Smooth muscle cell (in vitro differentiated cells): ENCODE data around the gene KCNJ1. TPM values are rescaled to one million over a fixed set of nuclear protein-coding genes. Genes with fewer than 3 reads are reported as not detected.

ENCODE experiments used
- DNase-seq: peaks from one replicate; lab custom pipeline; 2025; ENCODE audit not compliant: unreplicated experiment; lab: John Stamatoyannopoulos, UW
- H2AFZ ChIP-seq: fragments of 200-600 bp; sonication (generic); 2 replicates; pipeline ENCODE4 v1.6.0; 2016; ENCODE audit warnings: antibody characterized with exemption, low read depth, mild to moderate bottlenecking
- H3F3A ChIP-seq: fragments of 200-600 bp; sonication (generic); 2 replicates; pipeline ENCODE4 v1.6.0; 2017; ENCODE audit warnings: antibody characterized with exemption, low read depth
- H3K27ac ChIP-seq: fragments of 200-600 bp; sonication (generic); 2 replicates; pipeline ENCODE4 v1.5.1; 2016; ENCODE audit warnings: low read depth, mild to moderate bottlenecking
- H3K27me3 ChIP-seq: fragments of 200-600 bp; sonication (generic); 2 replicates; pipeline ENCODE4 v1.6.1; 2016; ENCODE audit warnings: low read depth, mild to moderate bottlenecking
- H3K36me3 ChIP-seq: fragments of 200-600 bp; sonication (generic); 2 replicates; pipeline ENCODE4 v1.5.1; 2016; ENCODE audit warnings: low read depth
- H3K4me1 ChIP-seq: fragments of 200-600 bp; sonication (generic); 2 replicates; pipeline ENCODE4 v1.5.1; 2016; ENCODE audit warnings: low read depth
- H3K4me2 ChIP-seq: fragments of 200-600 bp; sonication (generic); 2 replicates; pipeline ENCODE4 v1.6.0; 2016; ENCODE audit warnings: mild to moderate bottlenecking
- H3K4me3 ChIP-seq: fragments of 200-600 bp; sonication (generic); 2 replicates; pipeline ENCODE4 v1.5.1; 2016; ENCODE audit warnings: mild to moderate bottlenecking
- H3K79me2 ChIP-seq: fragments of 200-600 bp; sonication (generic); 2 replicates; pipeline ENCODE4 v1.6.0; 2016; ENCODE audit warnings: low read depth, mild to moderate bottlenecking
- H3K9ac ChIP-seq: fragments of 200-600 bp; sonication (generic); 2 replicates; pipeline ENCODE4 v1.6.0; 2016; ENCODE audit warnings: low read depth
- H3K9me3 ChIP-seq: fragments of 200-600 bp; sonication (generic); replicated peaks from 2 replicates; pipeline ENCODE4 v1.5.1; 2016; ENCODE audit warnings: low read depth
- H4K20me1 ChIP-seq: fragments of 200-600 bp; sonication (generic); 2 replicates; pipeline ENCODE4 v1.6.0; 2016; ENCODE audit warnings: low read depth
- WGBS: methylation state at CpG from one replicate; pipeline ENCODE4 v1.1.7; 2016; ENCODE audit warnings: low lambda C conversion rate; 5-methylcytosine and 5-hydroxymethylcytosine counted together
- polyA plus RNA-seq: library from polyadenylated mRNA; unstranded; fragments of >200 nt; fragmentation: Nextera tagmentation; extraction: Ambion mirVana; gene quantifications from 2 replicates; pipeline ENCODE4 v1.2.1, GENCODE V29; 2016
- total RNA-seq: library from RNA; depleted of rRNA; stranded (reverse); fragments of >200 nt; gene quantifications from 2 replicates; pipeline ENCODE4 v1.2.3, GENCODE V29; 2014
- TF ChIP-seq, protein P1 (sequence below): fragments of 200-600 bp; sonication (generic); IDR thresholded peaks from 2 replicates; pipeline ENCODE4 v1.5.1; 2017; ENCODE audit warnings: borderline replicate concordance, mild to moderate bottlenecking, antibody characterized with exemption; ENCODE audit not compliant: insufficient read depth, poor library complexity, severe bottlenecking

The KCNJ1 gene
- total and polyA plus RNA-seq, 2 experiments from 2014 or later, result 0.99 TPM; not detected in 1

DNA sequence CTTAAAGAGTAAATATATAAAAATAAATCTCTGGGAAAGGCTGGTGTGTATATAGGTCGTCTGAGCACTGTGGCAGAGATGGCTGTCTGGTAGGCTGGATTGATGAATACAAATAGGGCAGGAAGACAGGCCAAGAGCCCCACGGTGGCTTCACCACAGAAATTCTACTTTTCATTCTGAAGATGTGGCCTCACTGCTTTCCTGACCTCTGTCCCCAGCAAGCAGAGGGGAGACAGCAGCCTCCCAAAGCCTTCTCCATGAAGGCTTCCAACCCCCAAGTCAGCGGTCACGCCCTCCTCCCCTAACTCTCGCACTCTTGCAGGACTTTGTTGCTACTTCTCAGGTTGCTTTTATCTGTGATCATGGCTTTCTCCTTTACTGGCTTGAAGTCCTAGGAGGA, 10.6 kb upstream of the KCNJ1 start:
- Histone ChIP-seq H3K27ac (no peak overlapping the region), H2AFZ (no peak overlapping the region), H3K9ac (no peak overlapping the region), H3K9me3 (no peaks in the 10 kb centered on the region), H3K36me3 (no peaks in the 10 kb centered on the region), H3K4me2 (no peak overlapping the region), H3K4me3 (no peak overlapping the region), H3F3A (no peaks in the 10 kb centered on the region), H3K4me1 (no peaks in the 10 kb centered on the region), H4K20me1 (no peaks in the 10 kb centered on the region), H3K27me3 (peaks cover 15% of the 10 kb centered on the region), H3K79me2 (no peaks in the 10 kb centered on the region)
- TF ChIP-seq, protein P1, sequence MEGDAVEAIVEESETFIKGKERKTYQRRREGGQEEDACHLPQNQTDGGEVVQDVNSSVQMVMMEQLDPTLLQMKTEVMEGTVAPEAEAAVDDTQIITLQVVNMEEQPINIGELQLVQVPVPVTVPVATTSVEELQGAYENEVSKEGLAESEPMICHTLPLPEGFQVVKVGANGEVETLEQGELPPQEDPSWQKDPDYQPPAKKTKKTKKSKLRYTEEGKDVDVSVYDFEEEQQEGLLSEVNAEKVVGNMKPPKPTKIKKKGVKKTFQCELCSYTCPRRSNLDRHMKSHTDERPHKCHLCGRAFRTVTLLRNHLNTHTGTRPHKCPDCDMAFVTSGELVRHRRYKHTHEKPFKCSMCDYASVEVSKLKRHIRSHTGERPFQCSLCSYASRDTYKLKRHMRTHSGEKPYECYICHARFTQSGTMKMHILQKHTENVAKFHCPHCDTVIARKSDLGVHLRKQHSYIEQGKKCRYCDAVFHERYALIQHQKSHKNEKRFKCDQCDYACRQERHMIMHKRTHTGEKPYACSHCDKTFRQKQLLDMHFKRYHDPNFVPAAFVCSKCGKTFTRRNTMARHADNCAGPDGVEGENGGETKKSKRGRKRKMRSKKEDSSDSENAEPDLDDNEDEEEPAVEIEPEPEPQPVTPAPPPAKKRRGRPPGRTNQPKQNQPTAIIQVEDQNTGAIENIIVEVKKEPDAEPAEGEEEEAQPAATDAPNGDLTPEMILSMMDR, result no peak
- no peak for DNase-seq
- 88% methylated on average over 5 of the region's 5 CpGs for WGBS

DNA sequence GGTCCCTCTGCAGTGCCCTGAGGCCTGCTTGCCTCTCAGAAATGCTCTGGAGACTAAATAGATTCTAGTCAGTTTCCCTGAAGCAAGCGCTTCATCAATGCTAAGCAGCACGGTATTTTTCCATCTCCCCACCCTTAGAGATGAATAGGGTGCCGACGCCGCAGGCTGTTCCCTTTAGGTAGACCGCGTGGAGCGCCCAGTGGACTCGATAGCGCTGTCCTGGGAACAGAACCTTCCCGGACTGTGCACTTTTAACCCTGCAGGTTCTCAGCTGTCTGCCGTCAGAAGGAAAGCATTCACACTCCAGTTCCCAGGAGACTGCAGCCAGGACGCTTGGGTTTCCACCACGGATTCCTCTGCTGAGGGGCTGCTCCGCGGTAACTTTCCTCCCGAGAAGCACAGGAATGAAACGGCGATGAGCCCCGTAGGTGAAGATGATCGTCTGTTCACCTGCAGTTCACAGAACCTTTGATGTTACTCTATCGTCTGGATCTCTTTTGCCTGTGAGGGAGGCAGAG, 9.1 kb upstream of the KCNJ1 start:
- TF ChIP-seq, protein P1, result no peak
- H3K79me2 ChIP-seq, result no peaks in the 10 kb centered on the region
- H3F3A ChIP-seq, result no peaks in the 10 kb centered on the region
- H3K4me2 ChIP-seq, result no peak overlapping the region
- H3K9ac ChIP-seq, result no peak overlapping the region
- H3K4me3 ChIP-seq, result no peak overlapping the region
- 92% methylated on average over 22 of the region's 22 CpGs for WGBS
- no peaks in the 10 kb centered on the region for H3K4me1 ChIP-seq
- peaks cover 15% of the 10 kb centered on the region for H3K27me3 ChIP-seq
- H3K9me3 ChIP-seq, result no peaks in the 10 kb centered on the region
- no peak overlapping the region for H2AFZ ChIP-seq
- DNase-seq, result no peak
- H3K27ac ChIP-seq, result no peak overlapping the region
- H4K20me1 ChIP-seq, result no peaks in the 10 kb centered on the region
- no peaks in the 10 kb centered on the region for H3K36me3 ChIP-seq

DNA sequence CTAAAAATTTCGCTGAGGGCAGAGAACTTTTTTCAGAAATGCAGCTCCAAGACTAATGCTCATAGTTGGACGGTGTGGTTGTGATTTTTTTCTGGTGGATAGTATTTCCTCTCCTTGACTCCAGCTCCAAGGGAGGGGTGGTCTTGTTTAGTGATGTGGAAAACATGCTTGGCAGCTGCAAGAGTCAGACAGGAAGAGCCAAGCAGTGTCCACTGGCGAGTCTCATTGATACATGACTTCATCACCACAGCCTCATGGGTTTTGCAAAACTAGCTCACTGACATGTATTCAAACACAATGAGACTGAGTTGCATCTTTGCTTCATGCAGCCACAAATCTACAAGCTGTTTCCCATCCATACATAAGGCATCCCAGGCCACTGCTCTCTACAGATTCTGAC, 7.3 kb upstream of the KCNJ1 start:
- H3K27ac ChIP-seq, result no peak overlapping the region
- WGBS, result 61% methylated on average over 3 of the region's 3 CpGs
- TF ChIP-seq, protein P1, result no peak

DNA sequence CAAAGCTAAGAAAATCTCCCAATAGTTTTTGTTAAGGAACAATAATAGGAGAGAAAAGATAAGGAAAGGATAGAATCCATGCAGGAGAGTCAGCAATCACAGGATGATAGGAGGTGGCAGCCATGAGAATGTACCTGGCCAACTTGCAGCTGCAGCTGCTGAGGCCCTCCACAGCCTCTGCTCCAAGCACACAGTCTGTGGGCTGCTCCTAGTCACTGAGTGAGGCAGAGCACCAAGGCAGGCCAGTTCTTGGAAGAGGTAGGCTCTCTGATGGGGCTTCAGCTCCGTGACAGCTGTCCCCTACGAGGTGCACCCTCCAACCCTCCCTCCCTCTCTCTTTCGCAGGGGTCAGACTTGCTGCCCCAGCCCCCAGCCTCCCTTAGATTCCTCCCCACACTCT, 5.5 kb upstream of the KCNJ1 start:
- no peaks in the 10 kb centered on the region for H3K4me1 ChIP-seq
- DNase-seq, result no peak

More for the DNA sequence above, 7.3 kb upstream of the KCNJ1 start:
- Histone ChIP-seq H3K4me2 (no peak overlapping the region), H3K9ac (no peak overlapping the region), H3K36me3 (no peaks in the 10 kb centered on the region), H3F3A (no peaks in the 10 kb centered on the region), H3K79me2 (no peaks in the 10 kb centered on the region), H3K9me3 (no peaks in the 10 kb centered on the region), H3K27me3 (peaks cover 21% of the 10 kb centered on the region), H2AFZ (no peak overlapping the region), H4K20me1 (no peaks in the 10 kb centered on the region), H3K4me1 (no peaks in the 10 kb centered on the region), H3K4me3 (no peak overlapping the region)
- no peak for DNase-seq

More for the DNA sequence above, 5.5 kb upstream of the KCNJ1 start:
- no peak overlapping the region for H3K9ac ChIP-seq
- no peak overlapping the region for H2AFZ ChIP-seq
- H3K4me2 ChIP-seq, result no peak overlapping the region
- H3K79me2 ChIP-seq, result no peaks in the 10 kb centered on the region
- no peaks in the 10 kb centered on the region for H3F3A ChIP-seq
- H3K9me3 ChIP-seq, result no peaks in the 10 kb centered on the region
- H3K36me3 ChIP-seq, result no peaks in the 10 kb centered on the region
- no peak overlapping the region for H3K4me3 ChIP-seq
- no peak overlapping the region for H3K27ac ChIP-seq
- peaks cover 21% of the 10 kb centered on the region for H3K27me3 ChIP-seq
- TF ChIP-seq, protein P1, result no peak
- H4K20me1 ChIP-seq, result no peaks in the 10 kb centered on the region
- WGBS, result 55% methylated on average over 3 of the region's 3 CpGs
